Glomerular endothelial cell (primary cell): ENCODE results near the gene EIF4G1. TPM values are rescaled to one million over a fixed set of nuclear protein-coding genes. Genes with fewer than 3 reads are reported as not detected.

Source experiments
- DNase-seq: peaks from one replicate; pipeline ENCODE4 v3.0.0-alpha.2; 2011; ENCODE audit warnings: low read depth, low spot score; ENCODE audit errors: extremely low read depth
- total RNA-seq: library from RNA; depleted of rRNA; stranded (reverse); fragments of >200 nt; gene quantifications from 2 replicates; pipeline ENCODE4 v1.2.3, GENCODE V29; 2015

EIF4G1 gene
- total RNA-seq, 1 donor from 2014 or later: 473 TPM

GRCh38 chr3:184381261-184382224 lies 67.1 kb downstream of the EIF4G1 start:
- DNase-seq: no peak

- DNase-seq: no peak
Measured at GRCh38 chr3:184382326-184383032, 68.1 kb downstream of the EIF4G1 start.

DNA sequence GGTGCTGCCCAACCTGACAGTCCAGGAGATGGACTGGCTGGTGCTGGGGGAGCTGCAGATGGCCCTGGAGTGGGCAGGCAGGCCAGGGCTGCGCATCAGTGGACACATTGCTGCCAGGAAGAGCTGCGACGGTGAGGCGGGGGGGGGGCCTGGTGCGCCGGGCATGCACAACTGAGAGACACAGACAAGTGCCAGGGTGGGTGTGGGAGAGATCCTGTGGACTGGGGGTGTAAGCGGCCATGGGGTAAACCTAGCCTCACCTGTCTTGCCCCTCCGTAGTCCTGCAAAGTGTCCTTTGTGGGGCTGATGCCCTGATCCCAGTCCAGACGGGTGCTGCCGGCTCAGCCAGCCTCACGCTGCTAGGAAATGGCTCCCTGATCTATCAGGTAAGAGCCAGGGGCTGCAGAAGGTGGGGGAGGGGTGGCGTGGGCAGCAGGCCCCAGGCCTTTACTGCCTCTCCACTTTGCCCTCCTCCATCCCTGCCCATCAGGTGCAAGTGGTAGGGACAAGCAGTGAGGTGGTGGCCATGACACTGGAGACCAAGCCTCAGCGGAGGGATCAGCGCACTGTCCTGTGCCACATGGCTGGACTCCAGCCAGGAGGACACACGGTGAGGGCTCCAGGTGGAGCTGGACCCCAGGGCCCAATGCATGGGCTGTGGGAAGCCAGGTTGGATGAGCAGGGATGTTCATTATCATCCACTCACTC lies 68.8 kb downstream of the EIF4G1 start:
- DNase-seq: no peak

GRCh38 chr3:184384342-184384741 lies 69.9 kb downstream of the EIF4G1 start:
- no peak for DNase-seq

Other genes starting within 250 kb of the EIF4G1 start
- not detected in 2 replicates for gene HTR3E, start 217.5 kb upstream of the EIF4G1 start, total RNA-seq
- 21.1 and 29.8 TPM in 2 replicates for gene EIF2B5, start 179.2 kb upstream of the EIF4G1 start, total RNA-seq
- gene DVL3, start 159.2 kb upstream of the EIF4G1 start, total RNA-seq: 42.3 and 47.1 TPM in 2 replicates
- gene AP2M1, start 139.8 kb upstream of the EIF4G1 start, total RNA-seq: 404 and 435 TPM in 2 replicates
- 41.5 and 65.8 TPM in 2 replicates for gene ABCF3, start 128.4 kb upstream of the EIF4G1 start, total RNA-seq
- 0.19 and 1.3 TPM in 2 replicates for gene VWA5B2, start 85.0 kb upstream of the EIF4G1 start, total RNA-seq
- 68.3 and 72.4 TPM in 2 replicates for gene ALG3, start 65.6 kb upstream of the EIF4G1 start, total RNA-seq
- 3.1 and 5.8 TPM in 2 replicates for gene EEF1AKMT4, start 64.9 kb upstream of the EIF4G1 start, total RNA-seq
- gene CAMK2N2, start 53.1 kb upstream of the EIF4G1 start, total RNA-seq: 0.58 TPM in 1 of 2 replicates, not detected in the other
- gene ECE2, start 38.6 kb upstream of the EIF4G1 start, total RNA-seq: not detected in 2 replicates
- 504 and 771 TPM in 2 replicates for gene PSMD2, start 15.4 kb upstream of the EIF4G1 start, total RNA-seq
- 30.9 and 36.8 TPM in 2 replicates for gene FAM131A, start 23.0 kb downstream of the EIF4G1 start, total RNA-seq
- 3.3 and 3.6 TPM in 2 replicates for gene CLCN2, start 47.0 kb downstream of the EIF4G1 start, total RNA-seq
- 74.7 and 97.7 TPM in 2 replicates for gene POLR2H, start 47.1 kb downstream of the EIF4G1 start, total RNA-seq
- not detected in 2 replicates for gene THPO, start 63.6 kb downstream of the EIF4G1 start, total RNA-seq
- gene CHRD, start 65.4 kb downstream of the EIF4G1 start, total RNA-seq: 0.78 and 1.9 TPM in 2 replicates
- gene EPHB3, start 247.2 kb downstream of the EIF4G1 start, total RNA-seq: 0.06 and 0.19 TPM in 2 replicates